Epithelial cell of prostate (primary cell): ENCODE measurements around the gene SLC22A23.

Experiments used
- DNase-seq: peaks from one replicate; pipeline ENCODE4 v3.0.0-alpha.2; 2011; ENCODE audit warnings: low read depth, low spot score
- H3K27ac ChIP-seq: fragments of 450-650 bp; 2 replicates; pipeline ENCODE4 v1.5.1; 2017; ENCODE audit warnings: mild to moderate bottlenecking

Gene SLC22A23

DNA sequence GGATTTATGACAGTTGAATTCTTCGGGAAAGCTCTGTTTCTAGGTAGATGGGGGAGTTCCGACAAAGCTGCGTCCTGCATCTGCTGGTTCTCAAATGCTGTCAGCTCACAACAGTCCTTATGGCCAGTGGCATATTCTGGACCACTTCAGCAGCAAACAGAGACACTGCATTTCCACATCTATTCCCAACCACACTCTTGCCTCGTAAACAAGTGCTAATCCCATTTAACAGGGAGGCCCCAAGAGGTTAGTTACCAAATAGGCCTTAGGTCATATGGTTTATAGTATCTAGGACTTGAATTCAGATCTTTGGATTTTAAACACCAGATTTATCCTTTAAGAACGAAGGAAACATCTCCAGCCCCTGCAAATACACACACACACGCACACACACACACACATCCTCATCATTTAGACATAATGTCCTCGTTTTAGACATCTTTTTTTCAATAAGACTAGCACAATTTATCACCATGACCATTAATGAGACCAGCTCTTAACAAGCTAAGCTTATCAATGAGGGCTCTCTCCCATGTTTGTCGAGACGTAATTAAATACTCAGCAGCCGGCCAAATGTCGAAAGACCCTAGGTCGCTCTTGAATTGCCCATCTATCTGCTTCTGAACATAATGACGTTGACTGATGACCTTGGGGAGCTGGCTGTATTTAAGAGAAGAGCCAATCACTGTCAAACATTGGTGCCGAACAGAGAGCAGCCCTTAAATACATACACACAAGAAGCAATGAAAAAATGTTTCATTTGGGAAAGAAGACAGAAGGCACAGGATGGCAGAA, 113.6 kb downstream of the SLC22A23 start:
- no peak overlapping the region for H3K27ac ChIP-seq
- no peak for DNase-seq

DNA sequence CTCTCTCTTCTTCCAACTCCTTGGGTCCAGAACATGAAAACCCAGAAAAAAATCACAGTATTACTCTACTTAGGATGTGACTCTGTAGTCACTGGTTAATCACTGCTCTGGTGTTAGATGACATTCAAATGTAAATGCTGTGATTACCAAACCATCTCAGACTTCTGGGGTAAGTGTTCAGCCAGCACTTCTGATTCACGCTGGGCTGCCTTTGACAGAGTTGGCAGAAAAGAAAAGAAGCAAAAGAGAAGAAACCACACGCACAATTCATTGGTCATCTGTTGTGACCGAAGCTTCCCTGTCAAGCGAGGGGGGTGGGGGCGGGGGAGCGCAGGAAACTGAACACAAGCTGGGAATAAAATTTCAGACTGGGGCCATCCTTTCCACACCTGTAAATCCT, 115.4 kb downstream of the SLC22A23 start:
- no peak for DNase-seq
- H3K27ac ChIP-seq: no peak overlapping the region

DNA sequence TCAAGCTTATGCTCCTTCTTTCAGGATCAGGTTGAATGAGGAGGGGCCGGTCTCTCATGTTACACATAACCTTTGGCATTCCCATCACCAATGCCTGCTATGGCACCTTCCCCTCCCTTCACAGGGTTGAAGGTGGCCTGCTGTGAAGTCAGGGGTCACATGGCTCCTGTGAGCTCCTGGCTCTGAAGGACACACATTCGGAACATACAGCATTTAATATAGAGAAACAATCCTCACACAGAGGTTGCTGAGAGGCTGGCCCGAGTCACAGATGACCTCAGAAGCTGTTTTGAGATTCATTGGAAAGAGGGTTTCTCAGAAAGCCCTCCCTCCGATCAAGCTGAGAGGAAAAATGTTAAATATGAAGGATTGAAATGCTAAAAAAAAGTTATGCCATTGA, 116.0 kb downstream of the SLC22A23 start:
- no peak overlapping the region for H3K27ac ChIP-seq
- DNase-seq: no peak

DNA sequence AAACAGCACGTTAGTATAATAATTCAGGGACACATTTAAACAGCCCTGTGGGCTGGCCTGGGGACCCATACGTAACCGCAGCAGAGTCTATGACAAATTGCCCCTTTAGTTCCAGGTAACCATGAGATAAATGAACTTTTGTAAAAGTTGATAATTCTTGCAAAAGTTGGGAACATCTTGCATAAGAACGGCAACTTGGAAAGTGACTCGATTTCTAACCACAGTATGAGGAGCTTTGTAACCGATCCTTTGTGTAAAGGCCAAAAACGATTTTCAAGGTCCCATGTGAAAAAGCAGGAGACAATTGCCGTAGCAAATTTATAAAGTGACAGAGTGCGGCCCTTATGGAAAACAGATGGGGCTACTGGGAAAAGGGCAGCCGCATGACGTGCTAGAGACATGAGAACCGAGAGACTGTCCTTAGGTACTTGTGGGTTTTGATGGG, 116.5 kb downstream of the SLC22A23 start:
- H3K27ac ChIP-seq: no peak overlapping the region
- DNase-seq: no peak

DNA sequence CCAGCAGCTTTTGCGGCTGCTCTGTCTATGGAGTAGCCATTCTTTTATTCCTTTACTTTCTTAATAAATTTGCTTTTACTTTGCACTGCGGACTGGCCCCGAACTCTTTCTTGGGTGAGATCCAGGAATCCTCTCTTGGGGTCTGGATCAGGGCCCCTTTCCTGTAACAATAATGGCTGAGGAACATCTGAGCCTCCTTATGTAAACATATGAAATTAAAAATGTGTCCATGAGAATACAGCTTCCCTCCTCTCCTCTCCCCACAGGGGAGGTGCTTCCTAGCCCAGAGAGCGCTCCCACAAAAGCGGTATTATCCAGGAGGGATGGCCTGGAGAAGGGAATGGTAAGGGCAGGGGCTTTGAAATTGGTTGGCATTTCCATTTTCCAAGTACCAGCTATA, 117.0 kb downstream of the SLC22A23 start:
- H3K27ac ChIP-seq: no peak overlapping the region
- no peak for DNase-seq

DNA sequence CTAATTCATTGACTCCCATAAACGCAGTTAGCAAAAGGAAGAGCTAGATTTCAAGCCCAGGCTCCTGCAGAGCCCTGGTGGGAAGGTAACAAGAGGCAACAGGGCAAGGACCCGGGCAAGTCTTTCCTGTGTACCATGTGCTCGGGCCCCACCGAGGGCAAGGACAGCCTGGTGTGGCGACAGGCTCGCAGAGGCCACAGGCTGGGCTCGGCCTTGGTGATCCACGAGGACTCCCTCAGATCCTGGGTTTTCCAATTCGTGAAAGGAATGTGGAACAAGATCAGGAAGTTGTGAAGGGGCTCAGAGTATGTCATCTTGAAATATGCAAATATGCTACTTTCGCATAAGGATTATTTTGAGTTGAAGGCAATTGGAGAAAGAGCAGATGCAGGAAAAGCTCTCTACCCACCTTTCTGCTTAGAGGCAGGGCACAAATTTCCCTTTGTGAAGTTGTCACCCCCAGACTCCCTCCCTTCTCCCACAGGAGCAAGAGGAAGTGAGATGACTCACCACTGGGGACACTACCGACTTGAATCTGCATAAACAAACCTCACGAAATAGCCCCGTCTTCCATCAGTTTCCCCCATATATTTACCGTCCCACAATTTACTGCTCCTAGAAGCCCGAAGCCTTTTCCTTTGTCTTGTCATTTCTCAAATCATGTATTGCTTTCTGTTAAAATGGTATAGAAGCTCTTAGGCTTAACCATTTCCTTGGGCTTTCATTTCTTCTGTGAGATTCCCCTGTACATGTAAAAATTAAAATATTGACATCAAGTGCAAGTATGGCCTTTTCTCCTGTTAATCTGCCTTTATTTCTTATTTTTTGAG, 119.1 kb downstream of the SLC22A23 start:
- H3K27ac ChIP-seq: no peak overlapping the region
- no peak for DNase-seq

DNA sequence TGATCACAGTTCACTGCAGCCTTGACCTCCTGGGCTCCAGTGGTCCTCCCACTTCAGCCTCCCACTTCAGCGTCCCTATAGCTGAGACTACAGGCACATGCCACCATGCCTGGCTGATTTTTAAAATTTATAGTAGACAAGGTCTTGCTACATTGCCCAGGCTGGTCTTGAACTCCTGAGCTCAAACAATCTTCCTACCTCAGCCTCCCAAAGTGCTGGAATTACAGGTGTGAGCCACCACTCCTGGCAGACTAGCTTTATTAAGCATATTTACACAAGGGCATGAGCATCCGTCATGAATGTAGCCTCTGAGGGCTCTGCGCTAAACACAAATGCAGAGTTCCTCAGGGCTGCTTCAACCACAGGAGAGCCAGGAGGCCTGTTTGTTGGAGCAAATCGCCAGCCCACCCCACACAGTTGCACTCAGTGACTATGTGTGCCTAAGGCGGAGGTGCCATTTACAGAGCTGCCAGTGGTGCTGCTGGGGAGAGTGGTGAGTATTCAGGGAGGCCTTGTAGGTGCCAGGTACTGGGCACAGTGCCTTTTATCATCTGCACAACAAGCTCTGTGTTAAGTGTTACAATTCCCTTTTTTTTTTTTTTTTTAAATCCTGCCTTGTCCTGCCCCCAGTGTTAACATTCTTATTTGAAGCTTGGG, 119.9 kb downstream of the SLC22A23 start:
- H3K27ac ChIP-seq: no peak overlapping the region
- no peak for DNase-seq

DNA sequence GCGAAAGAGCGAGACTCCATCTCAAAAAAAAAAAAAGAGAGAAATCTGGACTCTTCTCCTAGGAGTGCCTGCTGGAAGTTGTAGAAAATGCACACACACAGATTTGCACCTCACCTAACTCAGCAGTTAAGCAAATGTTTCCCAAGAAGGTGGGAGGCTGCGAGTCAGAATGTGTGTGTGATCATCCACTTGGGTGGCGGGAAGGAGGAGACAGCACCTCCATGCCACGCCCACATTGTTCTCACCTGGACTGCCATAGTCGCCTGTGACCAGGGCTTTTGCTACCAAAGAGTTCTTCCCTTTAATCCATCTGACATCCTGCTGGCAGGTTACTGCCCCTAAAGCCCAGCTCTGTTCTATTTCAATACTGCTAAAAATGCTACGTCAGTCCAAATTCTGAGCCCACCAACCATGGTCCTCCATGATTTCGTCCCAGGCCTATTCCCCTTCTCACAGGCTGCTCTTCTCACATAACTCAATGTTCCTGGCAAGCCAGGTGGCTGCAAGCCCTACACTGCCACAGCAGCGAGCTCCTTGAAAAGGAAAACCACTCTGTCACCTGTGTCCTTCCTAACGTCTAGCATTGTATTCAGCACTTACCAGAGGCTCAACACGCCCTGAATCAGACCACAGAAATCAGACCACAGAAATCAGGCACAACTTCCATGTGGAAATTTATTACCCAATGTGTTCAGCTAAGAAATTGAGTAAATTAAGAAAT, 120.6 kb downstream of the SLC22A23 start:
- H3K27ac ChIP-seq: no peak overlapping the region
- DNase-seq: no peak

DNA sequence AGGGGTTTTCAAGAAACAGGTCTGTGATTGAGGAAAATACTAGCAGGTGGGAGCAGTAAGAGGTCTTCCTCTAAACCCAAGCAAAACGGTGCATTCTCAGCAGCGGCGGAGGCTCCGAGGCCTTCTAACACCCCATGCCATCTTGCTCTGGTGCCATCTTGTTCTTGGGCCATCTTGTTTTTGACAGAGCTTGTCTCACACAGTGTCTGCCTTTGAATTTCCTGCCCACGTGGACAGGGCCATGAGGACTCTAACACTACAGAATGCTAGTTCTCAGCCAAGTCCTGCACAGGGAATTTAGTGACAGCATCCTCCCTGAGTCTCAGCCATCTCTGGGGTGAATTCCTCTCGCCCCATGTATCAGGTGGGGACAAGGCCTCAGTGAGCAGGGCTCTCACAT, 121.7 kb downstream of the SLC22A23 start:
- DNase-seq: no peak
- no peak overlapping the region for H3K27ac ChIP-seq

DNA sequence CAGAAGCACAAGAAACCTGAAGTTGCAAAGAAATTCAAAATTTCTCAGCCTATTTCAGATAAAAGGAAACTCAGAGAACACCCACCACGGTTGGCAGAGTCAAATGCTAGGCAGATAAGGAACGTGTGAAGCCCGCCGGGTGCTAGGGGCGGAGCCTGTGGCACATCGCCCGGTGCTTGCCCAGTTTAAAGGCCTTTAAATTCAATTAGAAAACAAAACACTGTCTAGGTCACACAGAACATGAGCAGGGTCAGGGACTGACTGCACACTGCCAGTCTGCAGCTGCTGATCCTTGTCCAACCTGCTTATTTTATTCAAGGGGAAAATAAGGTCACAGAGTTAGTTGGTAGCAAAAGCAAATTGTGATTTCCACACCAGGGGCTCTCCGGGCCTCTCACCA, 122.3 kb downstream of the SLC22A23 start:
- no peak overlapping the region for H3K27ac ChIP-seq
- DNase-seq: no peak

DNA sequence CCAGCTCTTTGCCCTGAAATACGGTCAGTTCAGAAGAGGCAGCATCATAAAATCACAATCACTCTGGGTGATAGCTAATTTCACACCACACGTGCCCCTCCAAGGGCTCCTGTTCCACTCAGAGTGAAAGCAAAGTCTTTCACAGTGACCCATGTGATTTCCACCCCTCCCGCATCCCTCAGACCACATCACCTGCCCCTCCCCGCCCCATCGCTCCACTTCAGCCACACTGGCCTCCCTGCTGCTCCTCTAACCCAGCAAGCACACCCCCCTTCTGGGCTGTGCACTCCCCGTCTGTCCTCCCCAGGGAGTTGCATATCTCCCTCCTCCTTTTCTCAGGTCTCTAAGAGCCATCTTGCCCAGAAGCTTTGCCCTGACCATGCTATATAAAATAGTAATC, 123.6 kb downstream of the SLC22A23 start:
- no peak for DNase-seq
- H3K27ac ChIP-seq: no peak overlapping the region

DNA sequence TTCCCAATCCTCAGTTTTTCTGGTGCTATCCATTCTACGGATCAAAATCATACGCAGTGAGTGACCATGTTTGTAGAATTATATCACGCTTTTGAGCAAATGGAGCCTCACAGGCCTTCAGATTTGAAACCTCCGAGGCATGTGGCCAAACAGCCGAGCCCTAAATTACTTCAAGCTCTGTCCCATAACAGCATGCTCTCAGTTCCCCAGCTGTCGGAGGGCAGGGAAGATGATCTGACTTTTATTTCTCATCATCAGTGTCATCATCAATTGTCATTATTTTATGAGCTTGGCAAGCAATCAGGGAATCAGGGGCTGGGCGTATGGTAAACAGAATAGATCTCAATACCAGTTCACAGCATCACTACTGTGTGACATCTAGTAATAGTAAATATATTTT, 124.9 kb downstream of the SLC22A23 start:
- no peak for DNase-seq
- H3K27ac ChIP-seq: no peak overlapping the region

DNA sequence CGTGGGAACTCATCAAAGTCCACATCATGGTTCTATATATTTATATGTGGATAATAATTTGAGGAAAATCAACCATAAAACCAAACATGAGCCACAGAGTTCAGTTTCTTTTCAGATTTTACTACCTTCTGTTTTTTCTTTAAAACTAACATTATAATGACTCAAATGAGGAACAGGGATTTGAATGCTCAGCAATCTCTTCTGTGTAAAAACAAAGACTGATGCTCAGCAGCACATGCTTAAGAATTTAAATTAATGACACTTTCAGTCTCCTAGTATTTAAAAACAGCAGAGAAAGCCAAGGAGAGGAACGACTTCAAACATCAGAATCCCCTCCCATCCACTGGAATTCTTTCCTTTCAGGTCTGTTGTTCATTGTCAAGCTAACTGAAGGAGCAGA, 125.4 kb downstream of the SLC22A23 start:
- no peak for DNase-seq
- H3K27ac ChIP-seq: no peak overlapping the region

DNA sequence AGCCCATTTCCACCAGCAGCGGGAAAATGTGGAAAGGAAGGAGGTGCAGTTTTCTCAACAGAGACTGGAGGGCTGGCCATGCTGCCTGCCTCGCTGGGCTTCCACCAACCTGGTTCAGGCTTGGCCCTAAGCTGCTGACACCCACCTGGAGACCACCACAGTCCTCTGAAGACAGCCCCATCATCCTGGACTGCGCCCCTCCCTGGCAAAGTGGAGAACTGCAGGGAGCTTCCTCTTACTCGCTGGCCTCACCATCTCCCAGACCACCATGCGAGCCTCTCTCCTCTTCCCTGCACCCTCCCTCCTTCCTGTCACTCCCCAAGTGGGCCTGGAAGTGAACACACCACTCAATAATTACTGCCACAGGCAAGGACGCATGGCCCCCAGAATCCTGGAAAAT, 126.7 kb downstream of the SLC22A23 start:
- no peak overlapping the region for H3K27ac ChIP-seq
- DNase-seq: no peak

DNA sequence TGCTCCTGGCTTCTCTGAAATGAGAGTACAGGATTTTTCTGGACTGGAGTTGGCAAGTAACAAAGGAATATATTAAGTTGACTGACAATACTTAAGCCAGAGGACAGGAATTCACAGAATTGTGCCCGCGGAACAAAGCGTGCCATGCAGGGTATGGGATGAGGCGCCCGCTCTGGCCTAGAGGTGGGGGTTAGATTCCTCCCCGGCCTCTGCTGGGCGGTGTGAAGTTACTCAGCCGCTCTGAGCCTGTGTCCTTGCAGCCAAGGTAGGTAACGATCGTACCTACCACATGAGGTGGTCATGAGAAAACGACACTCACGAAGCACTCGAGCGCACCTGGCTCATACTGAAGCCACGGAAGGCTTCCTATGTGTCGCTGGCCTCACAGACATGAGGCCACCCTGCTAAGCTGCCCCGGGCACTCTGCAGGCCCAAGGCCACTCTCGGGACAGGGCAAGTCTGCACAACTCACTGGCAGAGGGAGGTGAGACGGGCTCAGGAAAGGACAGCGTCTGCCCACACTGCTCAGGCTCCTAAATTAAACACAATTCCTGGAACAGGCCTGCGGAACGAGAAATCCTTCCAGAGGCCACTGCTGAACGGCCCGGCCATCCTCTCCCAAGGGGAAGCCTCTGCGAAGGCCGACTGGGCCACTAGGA, 127.3 kb downstream of the SLC22A23 start:
- no peak overlapping the region for H3K27ac ChIP-seq
- no peak for DNase-seq

DNA sequence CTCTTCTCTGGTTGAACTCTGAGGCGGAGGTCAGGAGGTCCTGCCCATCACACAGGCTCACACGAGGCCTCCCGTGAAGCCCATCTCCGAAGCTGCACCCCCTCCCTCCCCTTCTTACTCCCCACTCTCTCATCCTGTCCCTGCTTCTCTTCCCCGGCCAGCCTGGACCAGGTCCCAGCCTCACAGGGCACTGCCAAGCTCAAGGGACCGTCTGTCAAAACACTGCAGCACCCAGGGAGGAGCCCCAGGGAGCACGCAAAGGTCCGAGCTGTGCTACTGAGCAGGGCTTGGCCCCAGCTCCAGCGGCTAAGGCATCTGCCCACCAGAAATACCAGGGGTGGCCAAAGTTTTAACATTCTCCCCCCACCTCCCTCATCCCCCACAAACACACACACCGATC, 128.1 kb downstream of the SLC22A23 start:
- H3K27ac ChIP-seq: no peak overlapping the region
- no peak for DNase-seq

DNA sequence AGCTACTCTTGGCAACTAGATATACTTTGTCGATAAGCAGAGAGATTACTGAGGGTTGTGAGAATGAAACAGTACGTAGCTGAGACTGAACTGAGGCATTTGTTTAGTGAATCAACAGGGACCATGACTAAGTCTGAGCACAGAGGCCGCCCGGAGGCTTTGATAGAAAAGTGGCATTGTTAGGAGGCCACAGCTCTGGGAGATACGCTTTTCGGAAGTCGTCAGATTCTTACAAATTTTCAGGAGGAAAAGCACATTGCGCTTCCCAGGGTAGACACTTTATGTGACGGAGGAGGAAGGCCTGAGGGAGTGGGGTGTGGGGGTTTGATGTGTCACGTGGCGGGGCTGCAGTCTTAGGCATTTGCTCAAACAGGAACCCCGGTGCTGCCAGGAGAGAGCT, 128.7 kb downstream of the SLC22A23 start:
- no peak for DNase-seq
- no peak overlapping the region for H3K27ac ChIP-seq

DNA sequence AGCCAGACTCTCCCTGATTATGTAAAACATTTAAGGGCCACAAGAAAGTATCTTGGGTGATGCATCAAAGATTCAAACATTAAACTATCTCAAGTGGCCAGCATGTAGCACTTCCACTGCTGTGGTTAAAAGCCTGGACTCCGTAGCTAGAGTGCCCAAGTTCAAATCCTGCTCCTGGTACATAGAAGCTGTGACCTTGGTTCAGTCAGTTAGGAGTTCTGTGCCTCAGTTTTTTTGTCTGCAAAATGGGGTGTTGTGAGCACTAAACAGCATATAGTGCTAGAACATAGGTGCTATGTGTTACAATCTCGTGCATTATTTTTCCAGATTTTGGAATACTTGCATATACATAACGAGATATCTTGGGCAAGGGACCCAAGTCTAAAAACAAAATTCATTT, 129.4 kb downstream of the SLC22A23 start:
- H3K27ac ChIP-seq: no peak overlapping the region
- DNase-seq: no peak

DNA sequence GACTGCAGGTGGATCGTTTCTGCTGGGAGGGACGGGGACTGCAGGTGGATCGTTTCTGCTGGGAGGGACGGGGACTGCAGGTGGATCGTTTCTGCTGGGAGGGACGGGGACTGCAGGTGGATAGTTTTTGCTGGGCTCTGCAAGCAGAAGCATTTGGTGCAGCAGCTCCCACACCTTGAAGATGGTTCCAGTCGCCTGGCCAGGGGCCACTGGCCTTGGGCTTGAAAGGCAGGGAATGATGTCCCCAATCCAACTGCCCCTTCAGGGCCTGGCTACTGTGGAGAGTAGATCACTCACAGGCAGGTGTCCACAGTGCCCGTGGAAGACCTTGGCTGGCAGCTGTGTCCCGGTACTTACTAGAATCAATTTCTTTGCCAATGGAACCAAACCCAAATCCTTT, 129.9 kb downstream of the SLC22A23 start:
- no peak overlapping the region for H3K27ac ChIP-seq
- no peak for DNase-seq
